Astrocyte of the spinal cord (primary cell): Measurements from ENCODE around the gene GFRAL.
"Not testable (repeated sequence)": the region's sequence is repeated elsewhere in the genome, so short reads cannot be mapped to it uniquely, and the experiment has no call there.

Source experiments
- DNase-seq: peaks from one replicate; pipeline ENCODE4 v3.0.0; 2011; ENCODE audit warnings: low read depth, low spot score
- H3K4me3 ChIP-seq: 2 replicates; pipeline ENCODE4 v1.5.1; 2011; ENCODE audit warnings: low read depth, mild to moderate bottlenecking, low read length, moderate library complexity
- CTCF ChIP-seq: IDR thresholded peaks from 2 replicates; pipeline ENCODE4 v1.5.1; 2012; ENCODE audit warnings: low read depth, mild to moderate bottlenecking, low read length, inconsistent platforms
- in situ Hi-C: cut with HindIII; loops from 2 replicates; pipeline ENCODE4 v1.10.0; 2017; ENCODE audit warnings: low sequenced_read_pairs

Gene GFRAL

GRCh38 chr6:55293116-55293515 is 34.2 kb upstream of the GFRAL start:
- DNase-seq: peak; percentile 5
- peak; percentile 25 for TF ChIP-seq CTCF
- H3K4me3 ChIP-seq: no peak overlapping the region
- in situ Hi-C loops: no loop called here

GRCh38 chr6:55297214-55297613 is 30.1 kb upstream of the GFRAL start:
- DNase-seq, in situ Hi-C loops, H3K4me3 ChIP-seq: not testable (repeated sequence)

- DNase-seq: no peak
- in situ Hi-C loops: no loop called here
- TF ChIP-seq CTCF: no peak
- H3K4me3 ChIP-seq: no peak overlapping the region
Measured at GRCh38 chr6:55299286-55299985, 27.8 kb upstream of the GFRAL start.

- TF ChIP-seq CTCF: no peak
- H3K4me3 ChIP-seq: no peak overlapping the region
- in situ Hi-C loops: no loop called here
- no peak for DNase-seq
Measured at GRCh38 chr6:55304747-55305146, 22.5 kb upstream of the GFRAL start.

- TF ChIP-seq CTCF: no peak
- in situ Hi-C loops: no loop called here
- no peak for DNase-seq
- no peak overlapping the region for H3K4me3 ChIP-seq
Measured at GRCh38 chr6:55319961-55320695, 7.1 kb upstream of the GFRAL start.

- DNase-seq: no peak
- in situ Hi-C loops: no loop called here
- no peak overlapping the region for H3K4me3 ChIP-seq
- TF ChIP-seq CTCF: no peak
Measured at GRCh38 chr6:55320696-55321086, 6.6 kb upstream of the GFRAL start.

GRCh38 chr6:55377150-55377549 is 49.9 kb downstream of the GFRAL start:
- DNase-seq: no peak
- H3K4me3 ChIP-seq: no peak overlapping the region
- no peak for TF ChIP-seq CTCF
- in situ Hi-C loops: no loop called here
